KMS-11 (cell line): ENCODE measurements around the gene POLR3K.

Experiments
- H2AFZ ChIP-seq: fragments of 200-600 bp; sonication (generic); 2 replicates; pipeline ENCODE4 v1.6.1; 2016; ENCODE audit warnings: antibody characterized with exemption, mixed run types, low read depth
- H3K27ac ChIP-seq: fragments of 200-600 bp; sonication (generic); 2 replicates; pipeline ENCODE4 v1.6.1; 2016; ENCODE audit warnings: mild to moderate bottlenecking, mixed run types
- H3K27me3 ChIP-seq: fragments of 200-600 bp; sonication (generic); 2 replicates; pipeline ENCODE4 v1.6.1; 2017; ENCODE audit warnings: mild to moderate bottlenecking, low read depth, mixed run types, moderate library complexity; ENCODE audit not compliant: insufficient read depth
- H3K36me3 ChIP-seq: fragments of 200-600 bp; sonication (generic); 2 replicates; pipeline ENCODE4 v1.6.1; 2017; ENCODE audit warnings: mild to moderate bottlenecking, mixed run types; ENCODE audit not compliant: insufficient read depth
- H3K4me1 ChIP-seq: fragments of 200-600 bp; sonication (generic); 2 replicates; pipeline ENCODE4 v1.6.1; 2016; ENCODE audit warnings: mild to moderate bottlenecking, low read depth, mixed run types; ENCODE audit not compliant: poor library complexity, severe bottlenecking
- H3K4me2 ChIP-seq: fragments of 200-600 bp; sonication (generic); 2 replicates; pipeline ENCODE4 v1.7.0; 2016; ENCODE audit warnings: mild to moderate bottlenecking, mixed run types
- H3K4me3 ChIP-seq: fragments of 200-600 bp; sonication (generic); IDR thresholded peaks from 2 replicates; pipeline ENCODE4 v1.6.1; 2017; ENCODE audit warnings: low read depth, low read length, mixed read lengths; ENCODE audit not compliant: insufficient read depth
- H3K79me2 ChIP-seq: fragments of 200-600 bp; sonication (generic); 2 replicates; pipeline ENCODE4 v1.6.1; 2016; ENCODE audit warnings: low read depth, mixed run types; ENCODE audit not compliant: insufficient read depth
- H3K9ac ChIP-seq: fragments of 200-600 bp; sonication (generic); 2 replicates; pipeline ENCODE4 v1.6.1; 2016; ENCODE audit warnings: mild to moderate bottlenecking, mixed run types
- H4K20me1 ChIP-seq: fragments of 200-600 bp; sonication (generic); 2 replicates; pipeline ENCODE4 v1.6.1; 2016; ENCODE audit warnings: mild to moderate bottlenecking, mixed run types; ENCODE audit not compliant: insufficient read depth
- TF ChIP-seq, protein P1 (sequence below): fragments of 200-600 bp; sonication (generic); conservative IDR thresholded peaks from 2 replicates; pipeline ENCODE4 v1.6.1; 2017; ENCODE audit warnings: low read depth, mild to moderate bottlenecking, antibody characterized with exemption, low read length, moderate library complexity, mixed read lengths

Gene POLR3K

DNA sequence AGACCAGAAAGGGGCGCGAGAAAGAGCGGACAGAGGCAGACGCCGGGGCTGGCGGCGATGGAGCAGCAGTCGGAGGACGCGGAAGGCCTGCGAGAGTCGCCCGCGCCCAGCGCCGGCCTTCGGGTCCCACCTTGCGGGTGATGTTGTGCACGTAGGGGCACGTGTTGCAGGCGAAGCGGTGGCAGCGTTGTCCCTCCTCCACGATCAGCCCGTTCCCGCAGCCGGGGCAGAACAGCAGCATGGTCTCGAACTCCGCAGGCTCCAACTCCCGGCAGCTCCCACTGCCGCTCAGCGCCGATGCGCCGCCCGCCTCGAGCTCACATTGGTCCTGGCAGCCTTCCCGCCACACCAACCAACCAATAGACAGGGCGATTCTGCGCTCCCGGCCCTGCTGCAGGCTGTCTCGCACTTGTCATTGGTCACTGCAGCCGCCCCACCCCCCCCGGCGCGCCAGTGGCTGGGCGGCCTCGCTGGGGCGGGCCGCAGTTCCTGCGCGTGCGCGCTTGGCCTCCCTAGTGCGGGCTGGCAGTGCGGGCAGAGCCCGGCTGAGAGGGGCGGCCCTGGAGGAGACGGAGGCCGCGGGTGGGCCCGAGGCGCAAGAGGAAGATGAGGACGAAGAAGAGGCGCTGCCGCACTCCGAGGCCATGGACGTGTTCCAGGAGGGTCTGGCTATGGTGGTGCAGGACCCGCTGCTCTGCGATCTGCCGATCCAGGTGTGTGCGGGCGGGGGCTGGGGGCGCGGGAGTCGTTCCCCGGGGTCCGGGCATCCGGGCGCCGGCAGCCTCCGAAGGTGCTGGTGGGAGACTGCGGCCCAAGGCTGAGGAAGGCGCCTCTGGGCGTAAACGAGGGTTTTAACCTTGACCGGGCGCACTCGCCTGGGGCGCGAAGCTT lies at the start of gene POLR3K, which contains the start of gene SNRNP25:
Gene POLR3K (minus strand): TSS at position 263 of the 891 bp plus-strand sequence. CDS start 22 bp downstream, at position 241.
Gene SNRNP25 (plus strand): TSS at position 483 of the 891 bp plus-strand sequence. CDS start 189 bp downstream, at position 672.
- Histone ChIP-seq H3K79me2 (peaks cover 46% of the 10 kb centered on the region), H4K20me1 (no peaks in the 10 kb centered on the region)

DNA sequence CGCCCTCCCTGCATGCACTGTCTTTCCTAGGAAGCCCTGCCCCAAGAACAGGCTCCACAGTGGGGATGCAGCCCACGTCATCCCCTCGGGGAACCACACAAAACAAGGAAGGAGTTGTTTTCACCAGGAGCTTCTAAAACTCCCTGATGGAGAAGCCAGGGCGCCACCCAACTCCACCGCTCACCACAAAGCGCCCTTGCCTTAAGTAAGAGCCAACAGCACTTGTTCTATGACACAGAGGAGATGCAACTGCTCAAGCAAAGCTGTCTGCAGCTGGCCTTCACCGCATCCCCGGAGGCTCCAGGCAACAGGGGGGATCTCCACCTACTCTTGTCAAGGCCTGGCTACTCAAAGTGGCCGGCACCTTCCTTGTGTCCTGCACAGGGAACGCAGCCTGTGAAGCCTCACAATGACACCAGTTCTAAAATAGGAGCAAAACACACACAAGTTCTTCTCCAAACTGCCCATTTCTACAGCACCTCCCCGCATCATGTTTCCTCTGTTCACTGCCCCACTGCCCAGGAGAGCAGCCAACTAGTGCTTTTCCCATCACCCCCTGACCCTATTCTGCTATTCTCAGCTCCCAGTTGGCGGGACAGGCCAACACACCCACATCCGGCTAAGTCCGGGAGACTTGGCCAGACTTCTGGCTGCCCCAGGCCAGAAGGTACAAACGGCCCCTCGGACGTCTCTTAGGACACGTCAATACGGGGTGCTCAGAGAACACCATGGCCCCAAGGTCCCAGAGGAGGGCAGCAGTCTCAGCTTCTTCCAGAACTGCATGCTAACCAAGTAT lies 48.9 kb upstream of the POLR3K start:
- Histone ChIP-seq H3K9ac (no peak overlapping the region), H3K27ac (no peak overlapping the region), H3K79me2 (no peaks in the 10 kb centered on the region), H3K27me3 (no peaks in the 10 kb centered on the region), H3K4me1 (peaks cover 35% of the 10 kb centered on the region), H3K36me3 (no peaks in the 10 kb centered on the region), H3K4me2 (no peak overlapping the region), H3K4me3 (no peak overlapping the region), H4K20me1 (no peaks in the 10 kb centered on the region), H2AFZ (no peak overlapping the region)
- TF ChIP-seq, protein P1, sequence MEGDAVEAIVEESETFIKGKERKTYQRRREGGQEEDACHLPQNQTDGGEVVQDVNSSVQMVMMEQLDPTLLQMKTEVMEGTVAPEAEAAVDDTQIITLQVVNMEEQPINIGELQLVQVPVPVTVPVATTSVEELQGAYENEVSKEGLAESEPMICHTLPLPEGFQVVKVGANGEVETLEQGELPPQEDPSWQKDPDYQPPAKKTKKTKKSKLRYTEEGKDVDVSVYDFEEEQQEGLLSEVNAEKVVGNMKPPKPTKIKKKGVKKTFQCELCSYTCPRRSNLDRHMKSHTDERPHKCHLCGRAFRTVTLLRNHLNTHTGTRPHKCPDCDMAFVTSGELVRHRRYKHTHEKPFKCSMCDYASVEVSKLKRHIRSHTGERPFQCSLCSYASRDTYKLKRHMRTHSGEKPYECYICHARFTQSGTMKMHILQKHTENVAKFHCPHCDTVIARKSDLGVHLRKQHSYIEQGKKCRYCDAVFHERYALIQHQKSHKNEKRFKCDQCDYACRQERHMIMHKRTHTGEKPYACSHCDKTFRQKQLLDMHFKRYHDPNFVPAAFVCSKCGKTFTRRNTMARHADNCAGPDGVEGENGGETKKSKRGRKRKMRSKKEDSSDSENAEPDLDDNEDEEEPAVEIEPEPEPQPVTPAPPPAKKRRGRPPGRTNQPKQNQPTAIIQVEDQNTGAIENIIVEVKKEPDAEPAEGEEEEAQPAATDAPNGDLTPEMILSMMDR, result no peak

More for the DNA sequence above, at the start of gene POLR3K, which contains the start of gene SNRNP25:
- Histone ChIP-seq H3K4me1 (peaks cover 16% of the 10 kb centered on the region), H2AFZ (peak within 1 kb of the TSS; percentile 92), H3K9ac (peak within 1 kb of the TSS; percentile 68), H3K36me3 (peaks cover 10% of the 10 kb centered on the region; the same call in 1 of the 2 replicates), H3K27me3 (no peaks in the 10 kb centered on the region), H3K4me2 (peak within 1 kb of the TSS; percentile 62), H3K4me3 (no peak within 1 kb of the TSS), H3K27ac (peak within 1 kb of the TSS; percentile 66)
- TF ChIP-seq, protein P1, result no peak

DNA sequence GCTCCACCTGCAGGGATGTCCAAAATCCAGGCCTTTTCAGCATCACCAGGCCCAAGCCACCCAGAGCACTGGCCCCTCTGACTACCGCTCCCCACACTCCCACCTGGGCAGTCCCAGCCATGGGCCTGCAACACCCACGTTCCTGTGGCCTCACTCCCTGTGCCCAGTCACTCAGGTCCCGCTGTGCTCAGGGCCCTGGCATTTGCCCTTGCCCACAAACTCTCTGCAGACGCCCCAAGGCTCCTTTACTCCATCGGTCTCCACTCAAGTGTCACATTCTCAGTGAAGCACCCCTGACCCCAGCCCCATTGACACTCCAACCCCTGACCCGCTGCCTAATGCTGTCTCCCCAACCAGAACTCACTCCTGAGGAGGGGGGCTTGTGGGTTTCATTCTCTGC lies 48.2 kb upstream of the POLR3K start:
- H4K20me1 ChIP-seq, result no peaks in the 10 kb centered on the region
- no peak overlapping the region for H3K4me2 ChIP-seq
- H2AFZ ChIP-seq, result no peak overlapping the region
- H3K9ac ChIP-seq, result no peak overlapping the region
- H3K27ac ChIP-seq, result no peak overlapping the region
- H3K27me3 ChIP-seq, result no peaks in the 10 kb centered on the region
- TF ChIP-seq, protein P1, result no peak
- peaks cover 32% of the 10 kb centered on the region for H3K4me1 ChIP-seq
- no peaks in the 10 kb centered on the region for H3K36me3 ChIP-seq
- no peaks in the 10 kb centered on the region for H3K79me2 ChIP-seq
- H3K4me3 ChIP-seq, result no peak overlapping the region

DNA sequence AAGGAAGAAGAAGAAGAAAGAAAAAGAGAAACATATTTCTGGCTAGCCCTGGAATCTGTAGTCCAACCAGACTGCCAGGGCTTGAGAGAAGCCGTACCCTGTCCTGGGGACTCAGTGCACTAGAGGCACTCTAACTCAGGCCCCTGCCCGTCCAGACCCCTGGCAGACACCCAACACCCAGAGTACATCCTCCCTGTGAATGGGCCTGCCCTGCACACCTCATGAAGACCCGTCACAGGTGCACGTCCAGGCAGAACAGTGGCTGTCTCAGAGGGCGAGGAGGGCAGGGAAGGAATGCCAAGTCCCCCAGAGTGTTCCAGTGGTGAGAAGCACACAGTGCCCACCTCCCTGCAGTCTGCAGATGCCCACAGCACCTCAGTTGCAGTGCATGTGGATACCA lies 47.6 kb upstream of the POLR3K start:
- no peak overlapping the region for H3K4me2 ChIP-seq
- no peaks in the 10 kb centered on the region for H3K79me2 ChIP-seq
- H2AFZ ChIP-seq, result no peak overlapping the region
- H3K27me3 ChIP-seq, result no peaks in the 10 kb centered on the region
- no peak overlapping the region for H3K9ac ChIP-seq
- no peaks in the 10 kb centered on the region for H3K36me3 ChIP-seq
- H4K20me1 ChIP-seq, result no peaks in the 10 kb centered on the region
- peaks cover 31% of the 10 kb centered on the region for H3K4me1 ChIP-seq
- no peak overlapping the region for H3K27ac ChIP-seq
- TF ChIP-seq, protein P1, result no peak
- no peak overlapping the region for H3K4me3 ChIP-seq
